HEK293 (cell line): Measurements from ENCODE around the gene NEU1.

ENCODE experiments used
- KLF10 ChIP-seq: fragments of 450-650 bp; IDR thresholded peaks from 2 replicates; pipeline ENCODE4 v1.5.1; 2018; ENCODE audit warnings: missing biosample characterization, mild to moderate bottlenecking, missing genetic modification characterization
- TRIM28 ChIP-seq: IDR thresholded peaks from 2 replicates; pipeline ENCODE4 v1.6.1; 2011; ENCODE audit warnings: low read length, control low read depth, borderline replicate concordance
- ZFP69B ChIP-seq: fragments of 450-650 bp; formaldehyde crosslinking; IDR thresholded peaks from 2 replicates; pipeline ENCODE4 v1.5.1; 2016; ENCODE audit warnings: missing biosample characterization, missing genetic modification characterization
- ZNF138 ChIP-seq: fragments of 450-650 bp; formaldehyde crosslinking; IDR thresholded peaks from 2 replicates; pipeline ENCODE4 v1.5.1; 2016; ENCODE audit warnings: missing biosample characterization, missing genetic modification characterization, borderline replicate concordance
- ZNF274 ChIP-seq, 2 experiments: fragments of 200-500 bp in 1 of 2; fragments of 450-650 bp in 1 of 2; sonication (Bioruptor generic) in 1 of 2; formaldehyde crosslinking in 1 of 2; IDR thresholded peaks; 2 replicates each; pipeline versions ENCODE4 v1.5.1 to v1.6.1; 2014 to 2016; ENCODE audit warnings: borderline replicate concordance in 1 of 2, inconsistent platforms in 1 of 2, low read length in 1 of 2, missing biosample characterization in 1 of 2, missing genetic modification characterization in 1 of 2
- ZNF292 ChIP-seq: fragments of 450-650 bp; formaldehyde crosslinking; IDR thresholded peaks from 2 replicates; pipeline ENCODE4 v1.5.1; 2016; ENCODE audit warnings: low read depth, missing biosample characterization, missing genetic modification characterization, borderline replicate concordance
- ZSCAN30 ChIP-seq: fragments of 450-650 bp; IDR thresholded peaks from 2 replicates; pipeline ENCODE4 v1.5.1; 2018; ENCODE audit warnings: missing biosample characterization, mild to moderate bottlenecking, missing genetic modification characterization, moderate library complexity
- TF ChIP-seq, protein P1 (sequence below): fragments of 450-650 bp; formaldehyde crosslinking; IDR thresholded peaks from 2 replicates; pipeline ENCODE4 v1.5.1; 2016; ENCODE audit warnings: missing biosample characterization, missing genetic modification characterization, low read depth
- TF ChIP-seq, protein P2 (sequence below): fragments of 450-650 bp; formaldehyde crosslinking; IDR thresholded peaks from 2 replicates; pipeline ENCODE4 v1.5.1; 2016; ENCODE audit warnings: missing biosample characterization, missing genetic modification characterization
- TF ChIP-seq, protein P3 (sequence below): fragments of 450-650 bp; formaldehyde crosslinking; IDR thresholded peaks from 2 replicates; pipeline ENCODE4 v1.5.1; 2016; ENCODE audit warnings: missing biosample characterization, missing genetic modification characterization
- TF ChIP-seq, protein P4 (sequence below): fragments of 450-650 bp; formaldehyde crosslinking; IDR thresholded peaks from 2 replicates; pipeline ENCODE4 v1.5.1; 2016; ENCODE audit warnings: missing biosample characterization, missing genetic modification characterization
- TF ChIP-seq, protein P5 (sequence below): IDR thresholded peaks from 2 replicates; pipeline ENCODE4 v1.6.1; 2011; ENCODE audit warnings: mild to moderate bottlenecking, low read depth, low read length, borderline replicate concordance
- TF ChIP-seq, protein P6 (sequence below): fragments of 450-650 bp; formaldehyde crosslinking; IDR thresholded peaks from 2 replicates; pipeline ENCODE4 v1.5.1; 2016; ENCODE audit warnings: missing biosample characterization, missing genetic modification characterization
- TF ChIP-seq, protein P7 (sequence below): sonication (generic); formaldehyde crosslinking; IDR thresholded peaks from 2 replicates; pipeline ENCODE4 v1.8.1; 2022; ENCODE audit warnings: mild to moderate bottlenecking, moderate library complexity, missing genetic modification reagents

DNA sequence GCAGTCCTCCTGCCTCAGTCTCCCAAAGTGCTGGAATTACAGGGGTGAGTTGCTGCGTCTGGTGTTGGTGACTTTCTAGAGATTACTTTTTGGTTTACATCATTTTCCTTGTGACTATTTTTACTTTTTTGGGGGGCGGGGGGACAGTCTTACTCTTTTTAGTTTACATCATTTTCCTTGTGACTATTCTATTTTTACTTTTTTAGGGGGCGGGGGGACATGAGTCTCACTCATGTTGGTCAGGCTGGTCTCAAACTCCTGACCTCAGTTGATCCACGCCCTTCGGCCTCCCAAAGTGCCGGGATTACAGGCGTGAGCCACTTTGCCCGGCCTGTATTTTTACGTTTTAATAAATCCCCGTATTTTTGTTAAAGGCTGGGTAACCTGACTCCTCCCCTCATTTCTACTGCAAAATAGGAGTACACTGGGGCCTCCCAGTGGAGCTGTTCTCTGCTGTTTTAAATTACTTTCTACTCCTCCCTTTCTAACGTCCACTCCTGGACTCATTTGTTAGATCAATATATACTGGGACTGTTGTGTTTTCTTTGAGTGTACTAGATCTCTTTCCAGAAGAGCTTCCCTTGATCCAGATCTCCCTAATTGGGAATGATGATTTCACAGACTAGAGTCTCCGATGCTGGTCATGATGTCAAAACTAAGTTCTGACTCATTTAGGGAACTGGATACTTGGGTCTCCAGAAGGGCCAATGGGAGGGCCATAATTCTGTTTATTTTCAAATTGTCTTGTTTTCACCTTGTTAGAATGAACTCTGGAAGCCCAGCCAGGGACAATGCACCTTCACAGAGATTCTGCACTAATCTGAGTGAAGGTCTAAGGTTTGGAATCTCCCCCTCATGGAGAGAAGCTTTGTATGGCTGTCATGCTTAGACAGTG is 25.9 kb downstream of the NEU1 start:
- TF ChIP-seq, protein P1, sequence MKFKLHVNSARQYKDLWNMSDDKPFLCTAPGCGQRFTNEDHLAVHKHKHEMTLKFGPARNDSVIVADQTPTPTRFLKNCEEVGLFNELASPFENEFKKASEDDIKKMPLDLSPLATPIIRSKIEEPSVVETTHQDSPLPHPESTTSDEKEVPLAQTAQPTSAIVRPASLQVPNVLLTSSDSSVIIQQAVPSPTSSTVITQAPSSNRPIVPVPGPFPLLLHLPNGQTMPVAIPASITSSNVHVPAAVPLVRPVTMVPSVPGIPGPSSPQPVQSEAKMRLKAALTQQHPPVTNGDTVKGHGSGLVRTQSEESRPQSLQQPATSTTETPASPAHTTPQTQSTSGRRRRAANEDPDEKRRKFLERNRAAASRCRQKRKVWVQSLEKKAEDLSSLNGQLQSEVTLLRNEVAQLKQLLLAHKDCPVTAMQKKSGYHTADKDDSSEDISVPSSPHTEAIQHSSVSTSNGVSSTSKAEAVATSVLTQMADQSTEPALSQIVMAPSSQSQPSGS (tag by site-specific recombination) = no peak
- TF ChIP-seq, protein P2, sequence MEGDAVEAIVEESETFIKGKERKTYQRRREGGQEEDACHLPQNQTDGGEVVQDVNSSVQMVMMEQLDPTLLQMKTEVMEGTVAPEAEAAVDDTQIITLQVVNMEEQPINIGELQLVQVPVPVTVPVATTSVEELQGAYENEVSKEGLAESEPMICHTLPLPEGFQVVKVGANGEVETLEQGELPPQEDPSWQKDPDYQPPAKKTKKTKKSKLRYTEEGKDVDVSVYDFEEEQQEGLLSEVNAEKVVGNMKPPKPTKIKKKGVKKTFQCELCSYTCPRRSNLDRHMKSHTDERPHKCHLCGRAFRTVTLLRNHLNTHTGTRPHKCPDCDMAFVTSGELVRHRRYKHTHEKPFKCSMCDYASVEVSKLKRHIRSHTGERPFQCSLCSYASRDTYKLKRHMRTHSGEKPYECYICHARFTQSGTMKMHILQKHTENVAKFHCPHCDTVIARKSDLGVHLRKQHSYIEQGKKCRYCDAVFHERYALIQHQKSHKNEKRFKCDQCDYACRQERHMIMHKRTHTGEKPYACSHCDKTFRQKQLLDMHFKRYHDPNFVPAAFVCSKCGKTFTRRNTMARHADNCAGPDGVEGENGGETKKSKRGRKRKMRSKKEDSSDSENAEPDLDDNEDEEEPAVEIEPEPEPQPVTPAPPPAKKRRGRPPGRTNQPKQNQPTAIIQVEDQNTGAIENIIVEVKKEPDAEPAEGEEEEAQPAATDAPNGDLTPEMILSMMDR = no peak
- TF ChIP-seq ZNF274 (IDR thresholded peaks at IDR 0.05; ENCODE audit: low read length) = no peak
- no peak for TF ChIP-seq ZNF274 (tag by site-specific recombination; IDR thresholded peaks at IDR 0.05; ENCODE audit: borderline replicate concordance)
- TF ChIP-seq, protein P3, sequence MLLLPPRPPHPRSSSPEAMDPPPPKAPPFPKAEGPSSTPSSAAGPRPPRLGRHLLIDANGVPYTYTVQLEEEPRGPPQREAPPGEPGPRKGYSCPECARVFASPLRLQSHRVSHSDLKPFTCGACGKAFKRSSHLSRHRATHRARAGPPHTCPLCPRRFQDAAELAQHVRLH = no peak
- TF ChIP-seq, protein P4, sequence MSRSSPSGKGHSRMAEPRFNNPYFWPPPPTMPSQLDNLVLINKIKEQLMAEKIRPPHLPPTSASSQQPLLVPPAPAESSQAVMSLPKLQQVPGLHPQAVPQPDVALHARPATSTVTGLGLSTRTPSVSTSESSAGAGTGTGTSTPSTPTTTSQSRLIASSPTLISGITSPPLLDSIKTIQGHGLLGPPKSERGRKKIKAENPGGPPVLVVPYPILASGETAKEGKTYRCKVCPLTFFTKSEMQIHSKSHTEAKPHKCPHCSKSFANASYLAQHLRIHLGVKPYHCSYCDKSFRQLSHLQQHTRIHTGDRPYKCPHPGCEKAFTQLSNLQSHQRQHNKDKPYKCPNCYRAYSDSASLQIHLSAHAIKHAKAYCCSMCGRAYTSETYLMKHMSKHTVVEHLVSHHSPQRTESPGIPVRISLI (tag by site-specific recombination) = no peak
- TF ChIP-seq, protein P5, sequence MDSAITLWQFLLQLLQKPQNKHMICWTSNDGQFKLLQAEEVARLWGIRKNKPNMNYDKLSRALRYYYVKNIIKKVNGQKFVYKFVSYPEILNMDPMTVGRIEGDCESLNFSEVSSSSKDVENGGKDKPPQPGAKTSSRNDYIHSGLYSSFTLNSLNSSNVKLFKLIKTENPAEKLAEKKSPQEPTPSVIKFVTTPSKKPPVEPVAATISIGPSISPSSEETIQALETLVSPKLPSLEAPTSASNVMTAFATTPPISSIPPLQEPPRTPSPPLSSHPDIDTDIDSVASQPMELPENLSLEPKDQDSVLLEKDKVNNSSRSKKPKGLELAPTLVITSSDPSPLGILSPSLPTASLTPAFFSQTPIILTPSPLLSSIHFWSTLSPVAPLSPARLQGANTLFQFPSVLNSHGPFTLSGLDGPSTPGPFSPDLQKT = no peak
- TF ChIP-seq ZNF138 = no peak
- no peak for TF ChIP-seq KLF10
- no peak for TF ChIP-seq ZSCAN30 (tag by site-specific recombination)
- no peak for TF ChIP-seq TRIM28
- no peak for TF ChIP-seq ZFP69B (tag by site-specific recombination)
- TF ChIP-seq, protein P6, sequence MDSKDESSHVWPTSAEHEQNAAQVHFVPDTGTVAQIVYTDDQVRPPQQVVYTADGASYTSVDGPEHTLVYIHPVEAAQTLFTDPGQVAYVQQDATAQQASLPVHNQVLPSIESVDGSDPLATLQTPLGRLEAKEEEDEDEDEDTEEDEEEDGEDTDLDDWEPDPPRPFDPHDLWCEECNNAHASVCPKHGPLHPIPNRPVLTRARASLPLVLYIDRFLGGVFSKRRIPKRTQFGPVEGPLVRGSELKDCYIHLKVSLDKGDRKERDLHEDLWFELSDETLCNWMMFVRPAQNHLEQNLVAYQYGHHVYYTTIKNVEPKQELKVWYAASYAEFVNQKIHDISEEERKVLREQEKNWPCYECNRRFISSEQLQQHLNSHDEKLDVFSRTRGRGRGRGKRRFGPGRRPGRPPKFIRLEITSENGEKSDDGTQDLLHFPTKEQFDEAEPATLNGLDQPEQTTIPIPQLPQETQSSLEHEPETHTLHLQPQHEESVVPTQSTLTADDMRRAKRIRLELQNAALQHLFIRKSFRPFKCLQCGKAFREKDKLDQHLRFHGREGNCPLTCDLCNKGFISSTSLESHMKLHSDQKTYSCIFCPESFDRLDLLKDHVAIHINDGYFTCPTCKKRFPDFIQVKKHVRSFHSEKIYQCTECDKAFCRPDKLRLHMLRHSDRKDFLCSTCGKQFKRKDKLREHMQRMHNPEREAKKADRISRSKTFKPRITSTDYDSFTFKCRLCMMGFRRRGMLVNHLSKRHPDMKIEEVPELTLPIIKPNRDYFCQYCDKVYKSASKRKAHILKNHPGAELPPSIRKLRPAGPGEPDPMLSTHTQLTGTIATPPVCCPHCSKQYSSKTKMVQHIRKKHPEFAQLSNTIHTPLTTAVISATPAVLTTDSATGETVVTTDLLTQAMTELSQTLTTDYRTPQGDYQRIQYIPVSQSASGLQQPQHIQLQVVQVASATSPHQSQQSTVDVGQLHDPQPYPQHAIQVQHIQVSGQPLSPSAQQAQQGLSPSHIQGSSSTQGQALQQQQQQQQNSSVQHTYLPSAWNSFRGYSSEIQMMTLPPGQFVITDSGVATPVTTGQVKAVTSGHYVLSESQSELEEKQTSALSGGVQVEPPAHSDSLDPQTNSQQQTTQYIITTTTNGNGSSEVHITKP (tag by site-specific recombination) = no peak
- TF ChIP-seq, protein P7, sequence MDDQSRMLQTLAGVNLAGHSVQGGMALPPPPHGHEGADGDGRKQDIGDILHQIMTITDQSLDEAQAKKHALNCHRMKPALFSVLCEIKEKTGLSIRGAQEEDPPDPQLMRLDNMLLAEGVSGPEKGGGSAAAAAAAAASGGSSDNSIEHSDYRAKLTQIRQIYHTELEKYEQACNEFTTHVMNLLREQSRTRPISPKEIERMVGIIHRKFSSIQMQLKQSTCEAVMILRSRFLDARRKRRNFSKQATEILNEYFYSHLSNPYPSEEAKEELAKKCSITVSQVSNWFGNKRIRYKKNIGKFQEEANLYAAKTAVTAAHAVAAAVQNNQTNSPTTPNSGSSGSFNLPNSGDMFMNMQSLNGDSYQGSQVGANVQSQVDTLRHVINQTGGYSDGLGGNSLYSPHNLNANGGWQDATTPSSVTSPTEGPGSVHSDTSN (CRISPR knock-in tag) = no peak
- TF ChIP-seq ZNF292 = no peak
